ENCODE data around the gene PLAU. TPM values are rescaled to one million over a fixed set of nuclear protein-coding genes. Genes with fewer than 3 reads are reported as not detected.

The PLAU gene
- total RNA-seq, 4 donors from 2014 or later = 7.3 to 75.2 (median 31.9) TPM

GRCh38 chr10:73866621-73867020, 44.3 kb upstream of the PLAU start:
- no peak for DNase-seq (ENCODE audit: low spot score)
- no peak for ATAC-seq (ENCODE audit: low FRiP score)
- no peak for TF ChIP-seq CTCF (IDR thresholded peaks at IDR 0.05)

- TF ChIP-seq CTCF (IDR thresholded peaks at IDR 0.05) = no peak
- ATAC-seq (ENCODE audit: low FRiP score) (no peak), DNase-seq (ENCODE audit: low spot score) (no peak)
Observed at GRCh38 chr10:73867126-73867807, 43.7 kb upstream of the PLAU start.

GRCh38 chr10:73867871-73868631, 42.9 kb upstream of the PLAU start:
- DNase-seq (ENCODE audit: low spot score) (no peak), ATAC-seq (ENCODE audit: low FRiP score) (no peak)
- no peak for TF ChIP-seq CTCF (IDR thresholded peaks at IDR 0.05)

- ATAC-seq (ENCODE audit: low FRiP score) = no peak
- TF ChIP-seq CTCF (IDR thresholded peaks at IDR 0.05) = no peak
- DNase-seq (ENCODE audit: low spot score) = no peak
Observed at GRCh38 chr10:73868655-73869195, 42.2 kb upstream of the PLAU start.

GRCh38 chr10:73871295-73872189, 39.4 kb upstream of the PLAU start:
- DNase-seq (ENCODE audit: low spot score) (no peak), ATAC-seq (ENCODE audit: low FRiP score) (no peak)
- no peak for TF ChIP-seq CTCF (IDR thresholded peaks at IDR 0.05)

GRCh38 chr10:73872190-73872710, 38.7 kb upstream of the PLAU start:
- ATAC-seq (ENCODE audit: low FRiP score) (no peak), DNase-seq (ENCODE audit: low spot score) (no peak)
- no peak for TF ChIP-seq CTCF (IDR thresholded peaks at IDR 0.05)

Measured in omental fat pad (tissue), 4 donors.